ENCODE measurements around the gene MTHFD1L.
"Not testable (repeated sequence)": the region's sequence is repeated elsewhere in the genome, so short reads cannot be mapped to it uniquely, and the experiment has no call there.

The MTHFD1L gene

DNA sequence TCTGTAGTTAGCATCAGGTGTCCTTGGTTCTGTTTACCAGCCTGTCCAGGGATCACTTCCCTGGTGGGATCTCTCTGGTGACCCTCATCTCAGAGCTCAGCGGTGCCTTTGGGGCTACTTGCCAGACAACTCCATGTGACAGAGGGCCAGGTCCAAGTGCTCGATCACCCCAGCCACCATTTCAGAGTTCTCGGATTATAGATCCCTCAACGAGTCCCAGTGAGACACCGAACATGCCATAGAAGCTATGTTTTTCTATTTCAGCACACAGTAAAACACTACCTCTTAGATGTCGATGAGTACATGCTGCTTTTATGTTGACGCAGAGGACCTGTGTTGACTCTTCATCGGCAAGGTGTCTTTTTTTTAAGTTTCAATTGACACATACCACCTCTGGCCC lies 204.1 kb downstream of the MTHFD1L start:
- DNase-seq (ENCODE audit: low read depth) = no peak

- DNase-seq (ENCODE audit: low read depth) = no peak
Observed at GRCh38 chr6:151070631-151071051, 205.1 kb downstream of the MTHFD1L start.

DNA sequence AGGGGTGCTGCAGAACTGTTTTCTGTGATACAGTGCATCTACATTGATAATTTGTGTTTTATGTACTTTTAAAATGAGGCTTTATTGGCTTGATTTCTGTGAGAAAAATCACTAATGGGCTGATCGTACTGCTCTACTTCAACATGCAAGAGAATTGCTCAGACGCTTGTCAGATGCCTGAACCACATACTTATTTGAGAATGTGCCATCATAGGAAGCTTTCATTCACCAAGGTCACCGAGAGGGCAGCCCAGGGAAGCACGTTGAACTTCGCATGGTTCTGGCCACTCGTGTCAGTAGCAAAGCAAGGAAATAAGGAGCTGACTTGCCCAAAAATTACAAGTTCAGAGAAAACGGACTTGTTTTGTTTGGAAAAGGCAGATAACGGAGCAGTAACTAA lies 205.8 kb downstream of the MTHFD1L start:
- no peak for DNase-seq (ENCODE audit: low read depth)

DNA sequence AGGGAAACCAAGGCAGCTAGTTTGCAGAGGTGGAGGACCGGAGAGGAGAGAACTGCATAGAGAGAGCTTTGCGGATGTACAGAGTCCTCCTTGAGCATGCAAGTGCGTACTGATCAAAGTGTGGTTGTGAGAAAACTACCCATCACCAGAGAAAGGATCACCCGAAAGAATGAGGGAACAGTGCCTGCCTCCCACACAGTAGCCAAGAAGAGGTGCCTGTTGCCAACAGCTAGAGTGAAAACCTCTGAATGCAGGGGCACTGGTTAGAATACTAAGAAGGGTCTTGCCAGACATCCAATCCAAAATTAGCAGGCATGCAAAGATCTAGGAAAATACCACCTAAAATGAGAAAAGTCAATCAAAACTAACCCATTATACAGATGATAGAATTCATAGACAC lies 207.6 kb downstream of the MTHFD1L start:
- DNase-seq (ENCODE audit: low read depth) = no peak

- no peak for DNase-seq (ENCODE audit: low read depth)
Observed at GRCh38 chr6:151073701-151074100, 208.2 kb downstream of the MTHFD1L start.

DNA sequence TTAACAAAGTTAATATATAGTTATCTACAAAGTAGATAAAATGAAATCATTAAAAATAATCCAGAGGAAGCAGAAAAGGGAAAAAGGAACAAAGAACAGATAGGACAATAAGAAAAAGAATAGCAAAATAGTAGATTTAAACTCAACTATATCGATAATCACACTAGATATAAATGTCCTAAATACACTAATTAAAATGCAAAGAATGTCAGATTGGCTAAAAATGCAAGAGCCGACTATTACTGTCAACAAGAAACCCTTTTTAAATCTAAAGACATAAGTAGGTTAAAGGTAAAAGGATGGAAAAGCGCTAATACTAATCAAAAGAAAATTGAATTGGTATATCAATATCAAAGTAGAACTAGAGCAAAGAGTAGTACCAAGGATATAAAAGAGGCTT lies 209.5 kb downstream of the MTHFD1L start:
- no peak for DNase-seq (ENCODE audit: low read depth)

- no peak for DNase-seq (ENCODE audit: low read depth)
Observed at GRCh38 chr6:151075527-151075926, 210.0 kb downstream of the MTHFD1L start.

- no peak for DNase-seq (ENCODE audit: low read depth)
Observed at GRCh38 chr6:151075930-151076555, 210.5 kb downstream of the MTHFD1L start.

- no peak for DNase-seq (ENCODE audit: low read depth)
Observed at GRCh38 chr6:151078655-151079054, 213.2 kb downstream of the MTHFD1L start.

DNA sequence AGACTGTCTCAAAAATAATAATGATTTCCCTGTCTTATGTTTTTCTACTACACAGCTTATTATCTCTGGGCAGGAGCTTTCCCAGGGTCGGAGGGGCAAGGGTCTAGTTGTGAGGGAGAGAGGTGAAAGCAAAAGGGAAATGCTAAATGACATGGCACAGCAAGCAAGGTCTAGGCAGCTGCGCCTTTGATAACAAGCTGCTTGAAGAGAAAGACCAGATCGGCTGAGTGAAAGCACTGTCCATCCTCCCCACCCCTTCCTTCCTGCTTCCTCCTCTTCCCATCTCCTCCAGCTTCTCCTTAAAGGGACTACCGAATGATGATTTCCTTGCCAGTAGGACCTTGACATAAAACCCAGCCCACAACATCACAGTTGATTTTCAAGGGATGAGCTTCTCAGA lies 216.2 kb downstream of the MTHFD1L start:
- no peak for DNase-seq (ENCODE audit: low read depth)

- DNase-seq (ENCODE audit: low read depth) = no peak
Observed at GRCh38 chr6:151082079-151082478, 216.6 kb downstream of the MTHFD1L start.

DNA sequence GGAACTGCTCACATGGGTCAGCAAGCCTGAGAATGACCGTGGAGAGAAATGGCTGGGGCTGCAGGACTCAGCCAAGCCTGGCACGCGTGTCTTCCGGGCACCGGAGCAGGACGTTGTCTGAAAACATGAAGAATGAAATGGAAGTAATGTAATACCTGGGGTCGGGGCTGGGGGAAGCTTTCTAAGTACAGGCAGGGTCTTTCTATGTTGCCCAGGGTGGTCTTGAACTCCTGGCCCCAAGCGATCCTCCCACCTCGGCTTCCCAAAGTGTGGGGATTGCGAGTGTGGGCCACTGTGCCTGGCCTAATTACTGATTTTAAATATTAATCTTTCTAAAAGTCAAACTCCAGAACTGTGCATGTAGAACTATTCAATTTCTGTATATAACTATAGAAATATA lies 218.8 kb downstream of the MTHFD1L start:
- no peak for DNase-seq (ENCODE audit: low read depth)

- not testable (repeated sequence) for DNase-seq (ENCODE audit: low read depth)
Observed at GRCh38 chr6:151087055-151087454, 221.6 kb downstream of the MTHFD1L start.

GRCh38 chr6:151087861-151088598 lies 222.5 kb downstream of the MTHFD1L start:
- no peak for DNase-seq (ENCODE audit: low read depth)

DNA sequence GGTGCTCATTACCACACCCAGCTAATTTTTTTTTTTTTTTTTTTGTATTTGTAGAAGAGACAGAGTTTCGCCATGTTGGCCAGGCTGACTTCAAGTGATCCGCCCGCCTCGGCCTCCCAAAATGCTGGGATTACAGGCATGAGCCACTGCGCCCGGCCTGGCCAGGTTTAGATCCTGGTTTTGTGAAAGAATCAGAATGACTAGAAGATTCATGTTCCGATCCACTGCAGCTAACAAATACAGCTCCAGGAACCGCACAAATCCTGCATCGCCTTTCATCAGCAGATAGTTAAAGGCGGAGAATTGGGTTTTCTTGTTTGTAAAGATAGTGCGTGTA lies 223.1 kb downstream of the MTHFD1L start:
- DNase-seq (ENCODE audit: low read depth) = no peak

GRCh38 chr6:151088963-151089362 lies 223.5 kb downstream of the MTHFD1L start:
- no peak for DNase-seq (ENCODE audit: low read depth)

DNA sequence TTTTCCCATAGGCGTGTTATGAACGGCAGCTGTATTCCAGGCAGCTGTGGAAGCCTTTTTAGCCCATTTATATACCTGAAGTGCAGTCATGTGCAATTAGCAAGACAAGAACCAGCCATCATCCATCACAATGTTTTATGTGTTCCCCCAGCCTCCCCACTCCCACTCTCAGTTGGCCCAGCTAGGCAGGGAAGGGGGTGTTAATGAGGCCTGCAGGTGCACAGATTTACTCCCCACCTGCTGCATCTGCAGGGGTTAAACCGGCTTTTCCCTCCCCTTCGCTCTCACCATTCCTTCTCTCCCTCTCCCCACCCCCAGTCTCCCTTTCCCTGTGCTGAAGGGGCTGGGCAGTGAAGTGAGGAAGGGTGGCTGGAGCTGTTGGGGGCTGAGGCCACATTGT lies 224.5 kb downstream of the MTHFD1L start:
- no peak for DNase-seq (ENCODE audit: low read depth)

DNA sequence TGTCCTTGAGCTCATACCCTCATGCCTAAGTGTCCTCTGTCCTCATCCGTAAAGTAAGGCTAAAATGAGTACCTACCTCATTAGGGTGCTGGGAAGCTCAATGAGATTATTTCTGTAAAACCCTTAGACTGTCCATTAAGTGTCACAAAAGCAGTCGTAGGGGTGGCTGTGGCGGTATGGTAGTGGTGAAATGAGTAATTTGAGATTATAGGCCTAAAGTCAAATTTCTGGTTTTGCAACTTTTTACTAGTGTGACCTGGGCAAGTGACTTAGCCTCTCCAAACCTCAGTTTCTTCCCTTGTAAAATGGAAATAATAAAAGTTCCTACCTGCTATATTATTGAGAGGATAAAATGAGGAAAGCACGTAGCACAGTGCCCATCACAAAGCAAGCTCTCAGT lies 226.1 kb downstream of the MTHFD1L start:
- no peak for DNase-seq (ENCODE audit: low read depth)

DNA sequence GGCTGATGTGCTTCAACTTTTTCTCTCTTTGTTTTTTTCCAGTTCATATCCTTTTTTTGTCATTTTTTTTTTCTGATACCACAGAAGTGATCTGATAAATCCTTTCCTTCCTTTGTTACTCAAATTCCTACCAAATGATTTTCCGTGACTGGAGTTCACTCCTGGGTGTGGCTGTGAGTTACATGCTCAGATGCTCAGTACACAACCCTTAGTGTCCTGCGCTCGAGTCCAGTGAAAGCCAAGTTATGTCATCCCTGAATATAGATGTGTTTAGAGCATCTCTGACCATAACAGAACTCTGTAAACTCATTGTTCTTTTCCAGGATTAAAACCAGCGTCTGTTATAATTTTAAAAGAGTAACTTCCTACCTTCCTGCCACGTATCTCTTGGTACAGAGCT lies 227.1 kb downstream of the MTHFD1L start:
- no peak for DNase-seq (ENCODE audit: low read depth)

DNA sequence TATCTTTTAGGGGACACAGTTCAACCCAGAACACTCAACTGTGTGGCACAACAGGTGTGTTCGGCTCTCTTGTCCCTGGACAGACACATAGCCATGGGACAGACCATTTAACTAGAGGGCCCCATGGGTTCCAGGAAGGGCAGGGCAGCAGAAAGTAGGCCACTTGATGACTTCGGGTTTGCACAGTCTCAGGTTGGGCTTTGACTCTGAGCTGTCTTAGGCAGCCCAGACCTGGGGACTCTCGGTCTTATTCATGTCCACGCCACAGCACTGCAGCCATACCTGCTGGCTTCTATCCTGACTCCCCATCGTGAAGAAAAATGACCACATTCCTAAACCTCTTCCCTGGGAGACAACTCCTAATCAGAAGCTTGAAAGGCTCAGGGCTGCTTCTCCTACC lies 228.2 kb downstream of the MTHFD1L start:
- no peak for DNase-seq (ENCODE audit: low read depth)

DNA sequence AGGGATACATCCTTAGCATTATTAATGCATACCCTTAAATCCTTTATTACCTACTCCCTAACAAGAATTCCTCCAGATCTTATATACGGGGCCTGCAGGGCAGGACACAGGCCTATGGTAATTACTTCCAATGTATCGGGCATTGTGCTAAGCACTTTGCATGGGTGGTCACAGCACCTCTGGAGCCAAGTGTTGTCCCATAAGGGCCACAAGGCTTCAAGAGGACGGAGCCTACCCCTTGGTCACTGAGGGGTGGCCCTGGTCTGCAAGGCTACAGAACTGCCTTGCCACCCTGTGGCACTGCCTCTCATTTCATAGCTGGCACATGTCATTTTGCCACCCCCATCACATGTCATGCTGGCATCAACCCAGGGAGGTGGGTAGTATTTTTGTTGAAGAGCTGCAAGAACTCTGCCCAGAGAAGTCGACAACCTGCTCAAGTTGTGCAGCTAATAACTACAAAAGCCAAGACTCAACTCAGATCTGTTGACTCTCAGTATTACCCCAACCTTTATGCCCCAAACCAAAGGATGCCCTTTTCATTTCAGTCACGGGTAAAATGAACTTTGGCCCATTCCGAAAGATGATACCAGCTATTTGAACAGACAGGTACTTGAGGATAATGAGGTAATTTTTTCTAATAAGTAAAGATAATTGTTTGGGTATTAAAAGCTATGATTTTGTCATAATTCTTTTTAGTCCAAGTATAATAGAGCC lies 230.2 kb downstream of the MTHFD1L start:
- no peak for DNase-seq (ENCODE audit: low read depth)

DNA sequence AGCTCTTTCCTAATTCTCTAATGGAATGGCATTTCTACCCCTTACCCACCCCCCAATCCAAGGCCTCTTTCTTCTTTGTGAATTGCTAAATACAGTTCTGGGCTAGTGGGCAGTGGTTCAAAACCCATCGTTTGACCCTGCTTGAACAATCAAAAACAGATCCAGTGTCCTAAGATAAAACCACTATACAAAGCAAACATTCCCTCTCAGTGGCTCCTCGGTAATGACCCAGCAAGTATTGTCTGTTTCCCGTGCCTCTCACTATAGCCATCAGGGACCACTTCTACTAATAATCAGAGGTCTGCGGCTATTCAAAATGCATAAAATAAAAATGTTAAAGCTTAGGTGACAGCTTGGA lies 230.7 kb downstream of the MTHFD1L start:
- no peak for DNase-seq (ENCODE audit: low read depth)
